ENCODE data around the gene THAP3. TPM values are rescaled to one million over a fixed set of nuclear protein-coding genes. Genes with fewer than 3 reads are reported as not detected.
"Not testable (repeated sequence)": the region's sequence is repeated elsewhere in the genome, so short reads cannot be mapped to it uniquely, and the experiment has no call there.

The THAP3 gene
- total RNA-seq, 1 donor from 2014 or later: 26.1 TPM

- Mint-ChIP-seq H3K4me1 (no peaks in the 10 kb centered on the region), H3K36me3 (ENCODE audit: low read depth) (peaks cover 12% of the 10 kb centered on the region), H3K27ac (ENCODE audit: unreplicated experiment) (no peak overlapping the region), H3K9me3 (no peaks in the 10 kb centered on the region), H3K27me3 (ENCODE audit: low read depth) (no peaks in the 10 kb centered on the region), H3K4me3 (no peak overlapping the region)
- DNase-seq (ENCODE audit: low read depth, low spot score): no peak
- TF ChIP-seq CTCF (conservative IDR thresholded peaks at IDR 0.05): no peak
Observed at GRCh38 chr1:6660415-6661049, 35.9 kb downstream of the THAP3 start.

GRCh38 chr1:6662468-6662867, 37.8 kb downstream of the THAP3 start:
- H3K4me3 Mint-ChIP-seq; H3K27ac Mint-ChIP-seq (ENCODE audit: unreplicated experiment); H3K4me1 Mint-ChIP-seq; DNase-seq (ENCODE audit: low read depth, low spot score); H3K27me3 Mint-ChIP-seq (ENCODE audit: low read depth); H3K9me3 Mint-ChIP-seq: not testable (repeated sequence)
- H3K36me3 Mint-ChIP-seq (ENCODE audit: low read depth): peaks cover 12% of the 10 kb centered on the region

GRCh38 chr1:6666696-6667095, 42.0 kb downstream of the THAP3 start:
- no peaks in the 10 kb centered on the region for H3K9me3 Mint-ChIP-seq
- H3K4me1 Mint-ChIP-seq: no peaks in the 10 kb centered on the region
- peaks cover 13% of the 10 kb centered on the region for H3K36me3 Mint-ChIP-seq (ENCODE audit: low read depth)
- no peak for DNase-seq (ENCODE audit: low read depth, low spot score)
- no peak overlapping the region for H3K27ac Mint-ChIP-seq (ENCODE audit: unreplicated experiment)
- TF ChIP-seq CTCF (conservative IDR thresholded peaks at IDR 0.05): no peak
- H3K27me3 Mint-ChIP-seq (ENCODE audit: low read depth): no peaks in the 10 kb centered on the region
- H3K4me3 Mint-ChIP-seq: no peak overlapping the region

GRCh38 chr1:6667139-6667538, 42.5 kb downstream of the THAP3 start:
- no peak for DNase-seq (ENCODE audit: low read depth, low spot score)
- H3K27ac Mint-ChIP-seq (ENCODE audit: unreplicated experiment): no peak overlapping the region
- no peaks in the 10 kb centered on the region for H3K9me3 Mint-ChIP-seq
- H3K4me3 Mint-ChIP-seq: no peak overlapping the region
- no peaks in the 10 kb centered on the region for H3K27me3 Mint-ChIP-seq (ENCODE audit: low read depth)
- no peak for TF ChIP-seq CTCF (conservative IDR thresholded peaks at IDR 0.05)
- peaks cover 13% of the 10 kb centered on the region for H3K36me3 Mint-ChIP-seq (ENCODE audit: low read depth)
- H3K4me1 Mint-ChIP-seq: no peaks in the 10 kb centered on the region

GRCh38 chr1:6668503-6668902, 43.8 kb downstream of the THAP3 start:
- TF ChIP-seq CTCF (conservative IDR thresholded peaks at IDR 0.05): no peak
- no peaks in the 10 kb centered on the region for H3K4me1 Mint-ChIP-seq
- no peaks in the 10 kb centered on the region for H3K9me3 Mint-ChIP-seq
- no peak overlapping the region for H3K27ac Mint-ChIP-seq (ENCODE audit: unreplicated experiment)
- H3K4me3 Mint-ChIP-seq: no peak overlapping the region
- peaks cover 6% of the 10 kb centered on the region for H3K36me3 Mint-ChIP-seq (ENCODE audit: low read depth)
- no peak for DNase-seq (ENCODE audit: low read depth, low spot score)
- H3K27me3 Mint-ChIP-seq (ENCODE audit: low read depth): no peaks in the 10 kb centered on the region

GRCh38 chr1:6672558-6672957, 47.9 kb downstream of the THAP3 start:
- TF ChIP-seq CTCF (conservative IDR thresholded peaks at IDR 0.05): no peak
- Mint-ChIP-seq H3K27ac (ENCODE audit: unreplicated experiment) (no peak overlapping the region), H3K36me3 (ENCODE audit: low read depth) (peaks cover 8% of the 10 kb centered on the region), H3K4me3 (no peak overlapping the region), H3K27me3 (ENCODE audit: low read depth) (no peaks in the 10 kb centered on the region), H3K4me1 (no peaks in the 10 kb centered on the region), H3K9me3 (no peaks in the 10 kb centered on the region)
- no peak for DNase-seq (ENCODE audit: low read depth, low spot score)
